IPS-18c (cell line): ENCODE results near the gene ARF3.

Experiments used
- H3K4me3 ChIP-seq: 2 replicates; pipeline ENCODE4 v1.7.0; 2013; ENCODE audit warnings: low read depth, mild to moderate bottlenecking, low read length, moderate library complexity; ENCODE audit not compliant: insufficient read depth
- H3K9me3 ChIP-seq: one replicate; pipeline ENCODE4 v1.6.1; 2013; ENCODE audit warnings: mild to moderate bottlenecking, low read length, moderate library complexity; ENCODE audit not compliant: control insufficient read depth, insufficient read depth

Gene ARF3

DNA sequence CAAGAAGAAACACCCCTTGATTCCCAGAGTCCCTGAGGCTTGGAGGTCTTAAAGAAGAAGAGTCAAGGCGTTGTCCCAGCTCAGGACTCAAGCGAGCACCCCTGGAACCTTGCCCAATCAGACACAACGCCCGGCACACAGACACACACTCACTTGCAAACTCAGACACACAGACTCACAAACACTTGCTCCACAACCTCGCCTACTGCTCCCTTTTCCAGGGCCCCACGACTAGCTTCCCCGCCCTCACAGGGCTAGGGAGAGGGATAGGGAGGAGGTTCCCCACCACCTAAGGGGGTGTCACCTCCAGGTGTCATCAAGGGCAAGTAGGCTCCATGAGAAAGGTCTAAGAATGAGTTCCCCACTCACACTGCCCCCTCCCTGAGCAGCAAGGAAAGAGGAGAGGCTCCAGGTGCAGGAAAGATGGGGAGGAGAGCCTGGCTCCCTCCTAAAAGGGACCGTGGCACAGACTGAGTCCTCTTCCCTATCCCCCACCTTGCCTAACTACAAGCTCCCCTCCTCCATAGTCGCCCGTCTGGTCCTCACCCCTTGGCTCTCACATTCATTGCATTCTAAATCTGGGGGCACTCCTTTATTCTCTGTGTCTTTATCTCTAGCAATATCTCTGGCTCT, 13.5 kb upstream of the ARF3 start:
- Histone ChIP-seq H3K9me3 (no peaks in the 10 kb centered on the region), H3K4me3 (peak overlapping the region; percentile 47)

DNA sequence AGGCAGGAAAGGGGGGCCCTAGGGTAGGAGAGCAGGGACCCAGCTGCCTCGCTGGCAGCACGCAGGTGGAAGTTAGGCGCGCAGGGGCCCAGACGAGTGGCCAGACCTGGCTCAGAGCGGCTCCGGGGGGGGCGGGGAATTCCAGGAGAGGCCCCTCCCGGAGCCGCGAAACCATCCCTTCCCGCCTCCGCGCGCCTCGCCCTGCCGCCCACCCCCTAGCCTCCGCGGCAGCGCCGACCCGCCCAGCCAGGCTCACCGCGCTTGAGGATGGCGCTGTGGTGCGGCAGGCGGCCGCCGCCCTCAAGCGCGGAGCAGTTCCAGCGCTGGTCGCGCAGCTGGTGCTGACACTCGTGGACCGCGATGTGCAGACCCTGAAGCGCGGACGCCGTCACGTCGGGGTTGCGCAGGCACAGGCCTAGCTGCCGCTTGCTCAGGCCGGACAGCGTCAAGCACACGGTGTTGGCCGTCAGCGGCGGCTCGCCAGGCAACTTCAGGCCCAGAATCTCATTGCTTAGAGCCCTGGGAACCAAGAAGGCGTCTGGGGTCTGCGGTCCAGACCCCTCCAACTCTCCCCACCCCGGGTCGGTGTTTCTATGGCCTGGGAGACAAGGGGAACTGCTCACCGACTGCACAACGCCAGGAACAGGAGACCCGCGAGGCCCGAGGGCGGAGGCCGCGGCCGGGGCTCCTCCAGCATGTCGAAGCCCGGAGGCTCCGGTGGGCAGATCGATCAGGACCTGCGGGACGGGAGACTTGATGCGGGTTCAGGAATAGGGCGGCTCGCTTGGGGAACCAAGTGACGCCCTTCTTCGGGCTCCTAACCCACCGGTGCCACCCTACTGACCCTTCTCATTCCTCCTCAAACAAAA, 12.8 kb upstream of the ARF3 start:
- H3K9me3 ChIP-seq = no peaks in the 10 kb centered on the region
- H3K4me3 ChIP-seq = peak overlapping the region; percentile 47

DNA sequence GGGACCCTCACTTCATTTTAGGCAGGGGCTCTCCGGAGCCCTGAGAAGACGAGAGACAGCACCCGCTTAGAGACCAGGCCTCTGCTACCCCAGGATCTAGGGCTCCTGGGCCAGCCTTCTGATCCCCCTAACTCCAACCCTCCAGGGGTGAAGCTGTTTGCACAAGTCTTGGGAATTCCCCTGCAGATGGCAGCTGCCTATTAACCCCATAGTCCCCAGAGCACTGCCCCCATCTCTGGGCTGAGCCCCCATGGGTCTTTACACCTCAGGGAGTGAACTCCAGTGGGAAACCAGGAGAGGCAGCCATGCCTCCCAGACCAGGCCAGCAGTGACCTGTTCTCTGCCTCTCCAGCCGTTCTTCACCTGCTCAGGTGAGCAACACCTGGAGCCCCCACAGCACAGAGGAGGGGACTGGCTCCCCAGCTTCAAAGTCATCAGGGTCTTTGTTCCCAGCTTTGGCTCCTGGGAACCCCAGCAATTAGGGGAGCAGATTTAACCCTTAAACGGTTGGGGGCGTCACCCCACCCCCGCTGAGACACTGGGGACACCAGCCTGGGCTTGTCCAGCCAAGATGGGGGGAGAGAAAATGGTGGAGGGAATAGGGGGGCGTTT, 12.0 kb upstream of the ARF3 start:
- H3K4me3 ChIP-seq = peak overlapping the region; percentile 47; the same call in 1 of the 2 replicates
- H3K9me3 ChIP-seq = no peaks in the 10 kb centered on the region

DNA sequence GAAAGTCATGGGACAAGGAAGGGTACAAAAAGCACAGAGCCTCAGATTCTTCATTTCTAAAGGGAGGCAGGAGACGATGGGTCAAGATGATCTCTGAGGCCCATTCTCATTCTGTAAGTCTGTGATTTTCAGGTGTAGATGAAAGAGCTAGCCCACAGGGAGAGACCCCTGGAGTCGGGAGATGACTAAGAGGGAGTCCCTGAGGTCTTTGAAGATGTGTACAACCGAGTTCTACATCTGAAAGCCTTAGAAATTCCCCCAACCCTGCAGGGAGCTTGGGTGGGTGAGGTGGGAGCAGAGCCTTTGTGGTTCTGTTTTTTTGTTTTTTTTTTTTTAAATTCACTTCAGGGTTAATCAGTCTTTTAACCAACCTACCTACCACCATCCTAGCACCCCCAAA, 11.2 kb upstream of the ARF3 start:
- Histone ChIP-seq H3K9me3 (no peaks in the 10 kb centered on the region), H3K4me3 (peak overlapping the region; percentile 11; the same call in 1 of the 2 replicates)

DNA sequence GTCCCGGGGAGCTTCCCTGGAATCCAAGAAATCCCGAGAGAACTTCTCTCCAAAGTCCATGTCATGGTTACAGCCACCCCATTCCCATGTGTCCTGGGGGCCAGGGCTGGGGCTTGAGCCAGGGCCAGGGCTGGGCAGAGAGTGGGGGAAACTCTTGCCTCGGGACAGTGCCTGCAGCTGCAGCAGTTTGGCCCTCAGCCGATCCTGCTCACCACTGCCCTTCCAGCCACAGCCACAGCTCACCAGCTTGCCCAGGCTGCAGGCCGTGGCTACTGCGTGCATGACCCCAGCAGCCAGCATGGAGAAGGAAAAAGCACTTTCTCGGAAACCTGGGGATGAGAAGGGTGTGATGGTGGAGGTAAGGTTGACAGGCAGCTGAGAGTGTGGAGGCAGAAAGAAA, 10.7 kb upstream of the ARF3 start:
- H3K4me3 ChIP-seq = peak overlapping the region; percentile 11; the same call in 1 of the 2 replicates
- H3K9me3 ChIP-seq = no peaks in the 10 kb centered on the region

DNA sequence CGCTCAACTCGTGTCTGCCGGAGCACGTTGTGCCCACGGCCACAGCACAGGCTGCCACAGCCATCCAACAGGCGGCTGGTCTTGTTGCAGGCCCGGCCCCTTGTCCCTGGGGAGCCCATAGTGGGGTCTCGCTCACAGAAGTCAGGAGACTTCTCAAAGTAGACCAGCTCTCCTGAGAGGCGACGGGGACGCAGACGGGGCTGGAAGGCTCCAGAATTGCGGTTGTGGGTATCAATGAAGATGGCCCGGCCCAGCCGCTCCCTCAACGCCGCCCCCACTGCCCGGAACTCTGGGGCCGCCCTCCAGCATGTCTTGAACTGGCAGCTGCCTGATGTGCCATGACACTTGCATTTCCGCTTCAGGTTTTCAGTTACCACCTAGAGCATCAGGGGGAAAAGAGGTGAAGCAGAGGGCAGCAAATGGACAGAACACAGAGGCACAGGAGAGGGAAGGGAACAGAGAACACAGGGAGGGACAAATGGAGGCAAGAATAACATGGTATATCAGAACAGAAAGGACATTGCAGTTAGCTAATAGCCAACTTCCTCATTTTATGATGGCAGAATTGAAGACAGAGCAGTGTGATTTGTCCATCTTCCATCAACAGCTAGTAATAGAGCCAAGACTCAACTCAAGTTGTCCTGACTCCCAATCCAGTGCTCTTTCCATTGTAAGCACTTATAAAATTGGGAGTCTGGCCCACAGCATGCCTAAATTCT, 9.0 kb upstream of the ARF3 start:
- Histone ChIP-seq H3K4me3 (no peak overlapping the region), H3K9me3 (no peaks in the 10 kb centered on the region)

DNA sequence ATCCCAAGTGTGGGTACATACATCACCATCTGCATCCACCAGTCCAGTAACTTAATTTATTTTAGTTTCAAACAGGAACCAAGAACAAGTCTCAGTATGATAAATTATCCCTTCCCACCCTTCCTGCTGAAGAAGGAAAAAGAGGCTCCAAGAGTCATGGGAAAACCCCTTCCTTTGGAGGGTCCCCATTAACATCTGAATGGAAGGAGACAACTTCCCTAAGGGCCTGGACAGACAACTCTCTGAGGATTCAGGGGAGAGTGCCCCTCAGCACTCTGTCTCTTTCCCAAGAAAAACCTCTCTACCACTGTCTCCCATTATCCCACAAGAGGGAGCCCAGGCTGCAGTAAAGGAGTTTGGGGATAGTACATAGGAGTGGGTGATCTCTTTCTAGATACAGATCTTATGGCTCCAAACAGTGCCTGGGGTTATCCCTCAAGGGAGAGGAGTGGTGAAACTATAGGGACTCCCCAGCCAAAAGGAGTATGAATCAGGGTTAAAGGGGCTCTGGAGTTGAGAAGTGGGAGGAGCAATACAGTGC, 8.1 kb upstream of the ARF3 start:
- Histone ChIP-seq H3K9me3 (no peaks in the 10 kb centered on the region), H3K4me3 (no peak overlapping the region)

DNA sequence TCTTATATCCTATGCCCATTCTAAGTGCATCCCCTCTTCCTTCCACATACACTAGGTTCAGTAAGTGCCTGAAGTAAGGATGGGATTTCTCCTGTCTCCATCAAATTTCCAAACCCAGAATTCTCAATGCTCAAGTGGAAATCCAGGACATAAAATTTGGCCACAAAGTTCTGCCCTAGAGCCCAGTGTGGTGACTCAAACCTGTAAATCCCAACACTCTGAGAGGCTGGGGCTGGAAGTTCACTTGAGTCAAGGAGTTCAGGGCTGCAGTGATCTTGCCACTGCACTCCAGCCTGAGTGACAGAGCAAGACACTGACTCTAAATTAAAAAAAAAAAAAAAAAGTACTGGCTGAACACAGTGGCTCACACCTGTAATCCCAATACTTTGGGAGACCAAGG, 4.5 kb upstream of the ARF3 start:
- Histone ChIP-seq H3K9me3 (no peaks in the 10 kb centered on the region), H3K4me3 (no peak overlapping the region)

DNA sequence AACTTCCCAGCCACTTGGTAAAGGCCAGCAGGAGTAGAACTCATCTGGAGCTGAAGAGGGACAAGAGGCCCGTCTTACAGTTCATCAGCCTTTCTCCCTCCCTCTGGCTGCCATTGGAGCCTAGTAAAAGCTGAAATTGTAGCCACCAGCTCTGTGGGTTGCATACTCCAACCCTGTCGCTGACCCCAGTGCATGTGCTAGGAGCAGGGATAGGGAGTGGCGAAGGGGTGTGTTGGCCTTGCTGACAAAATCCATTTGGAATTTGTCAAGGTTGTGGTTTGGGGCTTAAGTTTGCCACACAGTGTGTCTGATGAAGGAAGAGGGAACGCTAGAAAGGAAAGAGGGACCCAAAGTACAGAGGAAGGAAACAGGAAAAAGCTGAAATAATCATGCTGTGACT, 4.0 kb upstream of the ARF3 start:
- no peak overlapping the region for H3K4me3 ChIP-seq
- H3K9me3 ChIP-seq = no peaks in the 10 kb centered on the region

DNA sequence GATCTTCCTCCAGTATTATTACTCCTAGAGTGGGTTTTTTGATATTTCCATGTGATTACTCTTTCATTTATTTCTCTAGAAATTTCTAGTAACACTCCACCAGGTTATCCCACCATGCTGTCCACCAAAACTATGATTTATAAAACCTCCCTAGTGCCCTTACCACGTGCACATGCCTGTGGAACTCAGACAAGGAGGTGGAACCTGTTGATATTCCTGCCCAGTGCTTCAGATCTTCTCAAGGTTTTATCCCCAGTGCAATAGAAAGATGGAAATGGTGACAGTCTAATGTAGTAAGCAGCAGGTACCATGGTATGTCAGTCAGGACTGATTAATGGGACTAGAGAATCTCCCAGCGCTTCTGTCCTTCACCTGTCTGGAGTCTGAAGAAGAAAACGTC, 3.5 kb upstream of the ARF3 start:
- no peaks in the 10 kb centered on the region for H3K9me3 ChIP-seq
- no peak overlapping the region for H3K4me3 ChIP-seq

DNA sequence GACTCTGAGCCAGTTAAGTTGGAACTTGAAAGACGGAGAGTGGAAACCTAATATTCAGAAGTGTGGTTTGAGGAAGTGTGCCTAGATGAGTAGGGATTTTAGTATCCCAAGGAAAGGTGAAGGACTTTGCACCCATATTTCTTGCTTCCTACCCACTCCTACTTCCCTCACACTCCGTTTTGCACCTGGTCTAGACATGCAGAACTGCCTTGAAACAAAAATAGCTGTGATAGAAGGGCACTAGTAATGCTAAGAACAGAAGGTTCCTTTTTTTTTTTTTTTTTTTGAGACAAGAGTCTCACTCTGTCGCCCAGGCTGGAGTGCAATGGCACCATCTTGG, 732 bp upstream of the ARF3 start:
- Histone ChIP-seq H3K9me3 (no peaks in the 10 kb centered on the region), H3K4me3 (peak overlapping the region; percentile 99)

DNA sequence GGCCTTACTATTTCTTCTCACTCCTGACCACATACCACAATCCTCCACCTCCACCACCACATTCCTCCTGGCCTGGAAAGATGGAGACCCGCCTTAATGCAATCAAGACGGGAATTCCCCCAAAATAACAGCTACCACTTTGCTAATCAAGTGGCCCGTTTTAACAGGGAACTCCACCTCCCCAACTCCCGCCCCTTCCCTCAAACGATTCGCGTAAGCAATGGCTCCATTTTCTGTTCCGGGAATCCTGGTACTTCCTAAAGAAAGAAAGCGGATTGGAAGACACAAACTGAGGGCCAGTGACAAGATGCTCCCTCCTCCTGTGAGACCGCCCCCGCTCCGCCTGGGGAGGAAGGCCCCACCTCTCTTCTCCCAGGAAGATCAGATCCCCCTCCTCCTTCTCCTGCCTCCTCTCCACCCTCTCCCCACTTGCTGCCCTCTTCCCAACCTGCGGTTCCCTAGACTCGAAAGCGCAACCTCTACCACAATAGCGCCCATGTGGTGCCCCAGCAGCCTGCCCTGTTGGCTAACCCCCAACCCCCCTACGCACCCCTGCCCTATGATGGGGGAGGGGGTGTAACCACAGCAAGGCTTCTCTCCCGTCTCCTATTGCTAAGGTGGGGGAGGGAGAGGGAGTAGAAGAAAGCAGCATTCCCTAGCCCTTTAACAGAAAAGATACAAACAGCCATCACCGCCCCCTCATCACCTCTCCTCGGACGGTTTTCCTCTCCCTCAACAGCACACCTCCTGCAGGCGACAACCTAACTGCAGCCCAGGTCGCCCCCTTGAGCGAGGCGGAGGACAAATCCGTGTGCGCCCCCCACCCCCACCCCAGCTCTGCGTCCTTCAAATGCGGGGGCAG, 777 bp downstream of the ARF3 start:
- H3K4me3 ChIP-seq = peak overlapping the region; percentile 99
- H3K9me3 ChIP-seq = no peaks in the 10 kb centered on the region

DNA sequence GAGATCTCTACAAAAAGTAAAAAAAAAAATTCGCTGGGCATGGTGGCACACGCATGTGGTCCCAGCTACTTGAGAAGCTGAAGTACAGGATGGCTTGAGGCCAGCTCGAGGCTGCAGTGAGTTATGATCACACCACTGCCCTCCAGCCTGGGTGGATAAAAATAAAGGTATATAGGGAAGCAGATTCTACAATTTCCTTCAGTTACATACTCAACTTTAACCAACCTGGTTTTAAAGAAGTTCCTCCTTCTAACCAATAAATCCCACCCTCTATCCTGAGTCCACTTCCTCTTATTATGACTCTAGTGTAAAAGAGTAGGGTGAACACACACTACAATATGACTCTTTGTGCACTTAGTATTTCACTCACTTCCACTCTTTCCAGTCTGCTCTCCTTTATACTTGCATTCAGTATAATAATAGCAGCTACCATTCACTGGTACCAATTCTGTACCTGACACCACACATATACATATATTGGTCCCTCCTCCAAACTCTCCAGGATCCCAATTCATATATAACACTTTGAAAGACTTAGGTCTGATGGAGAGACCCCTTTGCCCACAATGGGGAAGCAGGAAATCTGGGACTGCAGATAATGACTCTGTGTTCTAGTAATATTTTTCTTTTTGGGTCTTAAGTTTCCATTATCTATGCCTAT, 2.3 kb downstream of the ARF3 start:
- H3K4me3 ChIP-seq = peak overlapping the region; percentile 99

DNA sequence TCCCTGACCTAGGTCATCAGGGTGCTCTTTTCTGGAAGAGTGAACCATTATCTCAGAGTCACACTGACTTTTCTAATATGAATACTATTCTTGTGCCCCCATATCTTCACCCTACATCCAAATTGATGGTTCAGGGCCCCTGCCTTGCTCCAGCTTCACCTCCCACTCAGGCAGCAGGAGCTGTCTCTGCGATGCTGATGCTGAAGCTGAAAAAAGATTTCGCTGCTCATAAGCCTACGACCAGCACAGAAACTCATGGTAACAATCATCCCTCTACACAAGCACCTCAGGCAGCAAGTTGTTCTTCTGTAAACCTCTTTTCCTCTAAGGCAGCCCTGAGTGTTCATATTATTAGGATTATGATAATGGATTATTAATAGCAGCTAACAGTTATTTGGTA, 3.2 kb downstream of the ARF3 start:
- Histone ChIP-seq H3K9me3 (no peaks in the 10 kb centered on the region), H3K4me3 (no peak overlapping the region)

More for the DNA sequence above, 2.3 kb downstream of the ARF3 start:
- H3K9me3 ChIP-seq = no peaks in the 10 kb centered on the region

DNA sequence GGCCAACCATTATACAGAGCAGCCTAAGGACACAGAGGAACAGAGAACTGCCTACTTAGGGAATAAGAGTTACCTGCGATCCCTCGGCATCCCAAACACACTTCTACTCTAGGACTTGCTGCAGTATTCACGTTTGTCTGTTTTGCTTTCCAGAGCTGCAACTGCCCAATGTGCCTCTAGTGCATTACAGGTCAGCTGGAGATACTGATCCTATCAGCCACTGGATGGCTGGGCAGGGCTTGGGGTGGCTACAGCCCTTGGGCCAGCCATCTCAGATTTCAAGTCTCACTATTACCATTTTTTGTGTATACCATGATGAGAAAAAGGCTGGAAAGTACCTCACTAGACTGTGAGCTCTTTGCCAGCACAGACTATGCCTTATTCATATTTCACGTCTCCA, 4.6 kb downstream of the ARF3 start:
- H3K9me3 ChIP-seq = no peaks in the 10 kb centered on the region
- H3K4me3 ChIP-seq = no peak overlapping the region

DNA sequence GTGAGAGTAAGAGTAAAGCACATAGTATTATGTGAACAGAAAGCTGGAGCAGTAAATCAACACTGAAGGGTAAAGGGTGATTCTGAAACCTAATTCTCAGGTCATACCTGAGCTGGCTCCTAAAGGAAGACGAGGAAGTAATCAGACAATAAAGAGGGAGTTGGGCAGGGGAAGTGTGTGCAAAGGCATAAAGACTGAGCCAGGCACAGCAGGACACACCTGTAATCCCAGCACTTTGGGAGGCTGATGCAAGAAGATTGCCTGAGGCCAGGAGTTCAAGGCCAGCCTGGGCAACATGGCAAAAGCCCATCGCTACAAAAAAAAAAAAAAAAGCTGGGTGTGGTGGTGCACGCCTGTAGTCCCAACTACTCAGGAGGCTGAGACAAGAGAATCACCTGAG, 9.6 kb downstream of the ARF3 start:
- H3K9me3 ChIP-seq = no peaks in the 10 kb centered on the region
- no peak overlapping the region for H3K4me3 ChIP-seq
